GM06990 (cell line): ENCODE results near the gene MYZAP.

Source experiments
- DNase-seq: peaks from one replicate; pipeline ENCODE4 v3.0.0-alpha.2; 2011; ENCODE audit not compliant: insufficient read length; ENCODE audit errors: extremely low read depth
- H3K27me3 ChIP-seq: replicated peaks from 2 replicates; pipeline ENCODE4 v1.6.0; 2011; ENCODE audit warnings: low read length; ENCODE audit not compliant: control insufficient read depth, insufficient read depth
- H3K36me3 ChIP-seq: 2 replicates; pipeline ENCODE4 v1.5.1; 2011; ENCODE audit warnings: low read length; ENCODE audit not compliant: control insufficient read depth, insufficient read depth
- H3K4me3 ChIP-seq: replicated peaks from 2 replicates; pipeline ENCODE4 v1.5.1; 2011; ENCODE audit warnings: low read depth, mild to moderate bottlenecking, control low read depth, low read length
- CTCF ChIP-seq: IDR thresholded peaks from 2 replicates; pipeline ENCODE4 v1.5.1; 2011; ENCODE audit warnings: low read length, control low read depth, mild to moderate bottlenecking, inconsistent platforms; ENCODE audit not compliant: insufficient read depth, poor library complexity, severe bottlenecking

MYZAP gene

GRCh38 chr15:57649138-57649537, 57.4 kb downstream of the MYZAP start:
- DNase-seq, result no peak
- no peaks in the 10 kb centered on the region; the same call in 1 of the 2 replicates for H3K27me3 ChIP-seq
- H3K36me3 ChIP-seq, result no peaks in the 10 kb centered on the region
- H3K4me3 ChIP-seq, result no peak overlapping the region
- TF ChIP-seq CTCF, result no peak

GRCh38 chr15:57651445-57651844, 59.7 kb downstream of the MYZAP start:
- TF ChIP-seq CTCF, result no peak
- no peak for DNase-seq
- H3K36me3 ChIP-seq, result no peaks in the 10 kb centered on the region

GRCh38 chr15:57652481-57652880, 60.8 kb downstream of the MYZAP start:
- no peak overlapping the region for H3K4me3 ChIP-seq
- H3K27me3 ChIP-seq, result no peaks in the 10 kb centered on the region
- TF ChIP-seq CTCF, result no peak
- no peaks in the 10 kb centered on the region for H3K36me3 ChIP-seq
- no peak for DNase-seq

More at GRCh38 chr15:57651445-57651844, 59.7 kb downstream of the MYZAP start:
- H3K4me3 ChIP-seq, result no peak overlapping the region
- H3K27me3 ChIP-seq, result no peaks in the 10 kb centered on the region

- DNase-seq, result no peak
- TF ChIP-seq CTCF, result no peak
Measured at GRCh38 chr15:57654153-57654852, 62.6 kb downstream of the MYZAP start.

GRCh38 chr15:57655053-57655452, 63.3 kb downstream of the MYZAP start:
- Histone ChIP-seq H3K27me3 (no peaks in the 10 kb centered on the region), H3K4me3 (no peak overlapping the region), H3K36me3 (no peaks in the 10 kb centered on the region)
- DNase-seq, result no peak
- TF ChIP-seq CTCF, result no peak

More at GRCh38 chr15:57654153-57654852, 62.6 kb downstream of the MYZAP start:
- Histone ChIP-seq H3K27me3 (no peaks in the 10 kb centered on the region), H3K36me3 (no peaks in the 10 kb centered on the region), H3K4me3 (no peak overlapping the region)
